Stimulated activated CD8-positive, alpha-beta memory T cell treated with anti-CD3 and anti-CD28 coated beads, Interleukin-7, amount 100 ng/mL, for 24 hours (primary cell): Measurements from ENCODE around the gene CDC14B.
"Not testable (repeated sequence)": the region's sequence is repeated elsewhere in the genome, so short reads cannot be mapped to it uniquely, and the experiment has no call there.

Source experiments
- DNase-seq: peaks from one replicate; pipeline ENCODE4 v3.0.0-alpha.2; 2020; ENCODE audit warnings: low read depth

The CDC14B gene

DNA sequence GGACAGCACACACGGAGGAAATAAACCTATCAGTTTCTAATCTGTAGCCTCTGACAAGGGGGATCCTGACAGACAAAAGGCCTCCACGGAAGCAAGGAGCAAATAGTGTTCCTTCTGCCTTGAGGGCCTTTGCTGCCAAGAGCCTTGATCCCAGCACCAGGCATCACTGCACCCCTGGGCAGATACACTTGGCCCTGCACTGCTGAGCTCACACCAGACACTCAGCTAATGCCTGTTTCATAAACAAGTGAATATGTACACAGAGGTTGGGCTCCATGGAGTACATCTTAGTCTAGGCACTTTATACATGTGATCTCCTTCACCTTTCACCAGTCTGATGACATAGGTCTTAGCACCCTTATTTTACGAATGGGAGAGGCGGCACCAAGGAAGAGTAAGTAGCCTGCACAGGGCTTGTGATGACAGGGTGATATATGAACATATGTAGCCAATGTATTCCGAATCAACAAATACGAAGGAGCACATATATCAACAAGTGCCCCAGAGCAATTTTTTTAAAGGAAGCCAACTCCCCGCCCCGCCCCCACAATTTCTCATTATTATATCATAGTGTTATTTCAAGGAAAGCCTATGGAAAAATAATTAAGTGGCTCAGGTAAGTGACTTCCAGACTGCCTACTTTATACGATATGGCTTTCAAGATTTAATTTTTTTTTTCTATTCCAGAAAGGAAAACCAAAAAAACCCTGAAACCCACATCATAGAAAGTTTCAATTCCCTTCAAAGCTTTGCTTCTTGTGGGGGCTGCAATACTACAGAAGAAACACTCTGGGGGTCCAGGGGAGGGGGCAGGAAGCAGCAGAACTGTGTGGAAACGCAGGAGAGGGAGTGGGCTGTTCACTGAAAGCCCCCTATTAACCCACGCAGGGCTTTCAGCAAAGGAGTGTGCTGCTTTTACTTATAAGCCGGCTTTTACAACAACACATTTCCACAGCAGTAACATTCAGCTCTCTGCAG lies 32.0 kb downstream of the CDC14B start:
- no peak for DNase-seq

DNA sequence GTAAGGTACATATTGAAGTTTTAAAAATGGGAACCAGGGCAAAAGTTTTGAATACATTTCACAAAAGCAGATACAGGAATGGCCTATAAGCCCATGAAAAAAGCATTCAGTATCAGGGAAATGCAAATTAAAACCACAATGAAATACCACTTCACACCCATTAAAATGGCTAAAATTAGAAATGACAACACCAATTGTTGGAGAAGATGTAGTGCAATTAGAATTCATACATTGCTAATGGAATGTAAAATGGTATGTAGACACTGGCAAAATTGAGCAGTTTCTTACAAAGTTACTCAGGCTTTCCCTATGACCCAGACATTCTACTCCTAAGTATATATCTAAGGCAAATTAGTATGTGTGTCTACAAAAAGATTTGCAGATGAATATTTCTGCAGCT lies 34.2 kb downstream of the CDC14B start:
- no peak for DNase-seq

DNA sequence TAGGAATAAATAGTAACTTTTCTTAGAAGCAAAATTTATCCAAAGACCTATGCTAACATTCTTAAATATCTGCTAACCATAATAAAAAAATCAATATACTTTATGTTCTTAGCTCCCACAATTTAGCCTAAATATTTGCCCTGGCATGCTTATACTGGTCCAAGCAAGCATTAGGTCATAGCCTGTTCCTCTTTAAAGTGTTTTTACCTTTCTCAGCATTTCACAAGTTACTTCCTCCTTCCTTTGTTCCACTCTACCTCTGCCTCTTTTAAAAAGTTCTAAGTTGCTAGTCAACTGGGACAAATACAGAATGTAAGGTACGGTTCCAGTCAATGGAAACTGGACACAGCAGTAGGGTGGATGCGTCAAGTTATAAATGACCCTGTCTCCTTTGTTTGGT lies 37.4 kb downstream of the CDC14B start:
- DNase-seq = not testable (repeated sequence)

DNA sequence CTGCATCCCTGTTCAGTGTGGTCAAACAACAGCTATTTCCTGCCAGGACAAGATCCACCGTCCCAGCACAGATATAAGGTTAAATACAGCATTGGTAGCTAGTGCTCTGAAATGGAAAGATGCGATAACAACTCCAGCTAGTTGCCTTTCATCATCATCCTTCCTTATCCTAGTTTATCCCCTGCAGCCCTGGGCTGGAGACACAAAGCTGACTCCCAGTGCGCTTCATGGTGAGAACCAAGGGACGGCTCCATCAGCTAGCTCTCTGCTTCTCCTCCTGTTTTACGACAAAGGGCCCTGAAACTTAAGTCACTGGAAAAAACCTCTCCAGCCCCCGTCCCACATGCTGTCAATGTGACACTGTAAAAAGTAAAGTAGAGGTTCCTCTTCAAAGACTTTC lies 37.9 kb downstream of the CDC14B start:
- no peak for DNase-seq

DNA sequence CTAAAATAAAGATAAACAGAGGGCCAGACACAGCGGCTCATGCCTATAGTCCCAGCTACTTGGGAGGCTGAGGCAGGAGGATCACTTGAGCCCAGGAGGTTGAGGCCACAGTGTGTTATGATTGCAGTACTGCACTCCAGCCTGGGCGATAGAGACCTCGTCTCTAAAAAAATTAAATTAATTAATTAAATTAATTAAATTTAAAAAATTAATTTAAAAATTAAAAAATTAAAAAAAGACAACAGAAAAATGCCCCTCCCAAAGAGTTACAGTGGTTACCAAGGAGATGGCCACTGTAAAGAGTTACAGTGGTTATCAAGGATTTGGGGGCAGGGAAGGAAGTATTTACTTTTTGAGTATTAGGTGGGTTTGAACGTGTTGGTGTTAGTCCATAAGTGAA lies 38.3 kb downstream of the CDC14B start:
- no peak for DNase-seq

DNA sequence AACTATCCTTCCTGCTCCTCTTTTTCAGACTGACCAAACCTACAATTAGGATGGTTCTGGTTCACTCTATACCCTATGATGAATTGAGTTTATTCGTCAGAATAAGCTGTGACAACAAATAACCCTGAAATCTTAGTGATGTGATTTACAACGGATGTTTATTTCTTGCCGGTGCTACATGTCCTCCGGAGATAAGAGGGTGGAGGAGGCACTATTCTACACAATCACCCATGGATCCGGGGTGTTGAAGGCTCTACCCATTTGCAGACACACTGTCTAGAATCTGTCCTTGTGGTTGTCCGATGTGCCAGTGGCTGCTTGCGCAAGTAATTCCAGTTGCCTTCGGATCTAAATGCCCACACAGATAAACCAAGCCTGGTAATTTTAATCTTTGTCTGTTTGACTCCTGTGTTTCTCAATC lies 44.7 kb downstream of the CDC14B start:
- DNase-seq = no peak

DNA sequence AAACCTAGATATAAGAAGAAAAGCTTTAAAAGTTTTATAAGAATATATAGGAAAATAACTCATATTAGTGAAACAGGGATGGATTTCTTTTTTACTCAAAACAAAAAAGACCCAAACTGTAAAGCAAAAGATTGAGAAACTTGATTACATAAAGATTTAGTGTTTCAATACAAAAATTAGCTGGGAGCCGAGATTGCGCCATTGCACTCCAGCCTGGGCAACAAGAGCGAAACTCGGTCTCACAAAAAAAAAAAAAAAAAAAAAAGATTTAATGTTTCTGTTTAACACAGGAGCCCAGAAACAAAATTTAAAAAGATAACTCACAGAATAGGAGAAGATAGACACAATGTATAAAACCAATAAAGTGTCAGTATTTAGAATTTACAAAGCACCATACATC lies 45.2 kb downstream of the CDC14B start:
- no peak for DNase-seq

DNA sequence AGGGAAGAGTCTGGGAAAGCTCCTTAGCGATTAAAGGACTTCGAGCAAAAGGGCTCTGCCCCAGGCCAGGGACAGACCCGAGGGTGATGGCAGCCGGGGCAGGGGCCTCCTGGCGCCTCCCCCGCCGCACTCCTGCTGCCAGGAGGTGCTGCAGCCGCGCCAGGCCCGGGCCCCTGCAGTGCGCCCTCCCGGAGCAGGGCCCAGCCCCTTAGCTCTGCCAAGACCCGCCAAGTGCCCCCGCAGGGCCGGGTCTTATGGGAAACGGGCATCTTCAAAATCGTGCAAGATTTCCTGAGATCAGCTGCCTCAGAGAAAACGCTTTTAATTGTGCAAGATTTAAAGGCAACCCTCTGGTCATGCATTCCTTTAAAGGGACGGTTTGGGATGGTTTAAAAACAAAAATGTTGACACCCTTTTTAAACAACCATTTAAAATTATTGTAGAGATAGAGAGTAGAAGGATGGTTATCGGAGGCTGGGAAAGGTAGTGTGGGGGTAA lies 52.4 kb downstream of the CDC14B start:
- DNase-seq = no peak

DNA sequence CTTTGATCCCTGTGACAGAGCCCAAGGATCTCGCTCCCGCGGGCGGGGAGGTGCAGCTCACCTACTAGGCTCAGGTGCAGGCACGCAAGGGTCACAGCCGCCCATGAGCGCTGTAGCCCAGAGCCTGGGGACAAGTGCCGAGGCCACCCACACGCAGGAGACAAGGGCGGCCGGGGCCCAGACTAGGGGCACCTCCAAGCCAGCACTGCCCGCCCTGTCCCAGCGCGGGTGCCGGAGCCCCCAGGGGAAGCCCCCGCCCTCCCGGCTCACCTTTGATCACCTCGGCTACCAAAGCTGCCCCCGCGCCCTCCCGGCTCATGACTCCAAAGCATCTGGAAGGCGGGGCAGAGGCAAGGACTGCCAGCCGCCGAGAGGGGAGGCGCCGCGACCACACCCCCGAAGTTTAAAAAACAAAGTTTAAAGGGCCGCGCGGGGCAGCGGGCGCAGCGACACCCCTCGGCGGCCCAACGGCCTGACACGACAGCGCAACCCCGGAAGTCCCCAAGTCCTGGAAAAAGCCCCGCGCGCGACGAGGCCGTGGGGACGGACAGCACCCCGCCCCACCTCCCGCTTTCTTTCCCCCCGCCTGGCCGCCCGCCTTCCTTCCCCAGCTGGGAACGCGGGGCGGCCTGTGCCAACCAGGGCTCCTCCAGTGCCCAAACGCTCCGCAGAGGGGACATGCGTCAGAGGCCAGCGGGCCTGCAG lies 53.0 kb downstream of the CDC14B start:
- peak; percentile 49 for DNase-seq

DNA sequence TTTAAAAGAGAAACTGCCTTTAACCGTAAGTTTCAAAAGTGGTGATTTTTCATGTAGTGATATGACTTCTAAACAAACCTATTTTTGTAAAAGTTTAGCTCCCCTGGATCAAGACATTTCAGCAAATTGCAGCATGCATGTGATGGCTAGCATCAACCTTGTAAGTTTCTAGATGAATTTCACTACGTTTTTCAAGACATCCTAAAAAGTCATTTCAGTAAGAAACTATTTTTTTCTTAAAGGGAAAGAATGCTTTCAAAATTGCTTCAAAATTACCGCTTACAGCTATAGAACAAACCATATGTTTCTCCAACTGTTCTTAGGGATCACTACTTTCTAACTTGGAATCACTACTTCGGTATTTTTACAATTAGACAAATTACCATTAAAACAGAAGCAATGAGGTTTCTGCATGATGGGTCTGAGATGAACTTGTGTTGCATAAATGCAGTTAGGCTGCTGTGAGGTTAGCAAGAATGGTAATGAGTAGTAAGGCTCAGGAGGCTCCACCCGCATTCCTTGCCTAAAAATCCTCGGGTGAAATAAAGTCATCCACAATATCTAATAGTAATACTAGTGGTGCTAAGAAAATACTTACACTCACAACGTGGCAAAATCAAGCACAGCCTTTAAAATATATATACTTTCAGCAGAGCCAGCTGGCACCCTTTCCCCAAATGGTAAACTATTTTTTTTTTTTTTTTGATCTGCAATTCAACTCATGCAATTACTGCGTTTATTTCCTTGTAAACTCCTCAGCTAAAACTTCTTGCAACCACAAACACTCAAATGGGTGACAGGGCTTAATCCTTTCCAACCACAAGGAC lies 53.8 kb downstream of the CDC14B start:
- DNase-seq = no peak

DNA sequence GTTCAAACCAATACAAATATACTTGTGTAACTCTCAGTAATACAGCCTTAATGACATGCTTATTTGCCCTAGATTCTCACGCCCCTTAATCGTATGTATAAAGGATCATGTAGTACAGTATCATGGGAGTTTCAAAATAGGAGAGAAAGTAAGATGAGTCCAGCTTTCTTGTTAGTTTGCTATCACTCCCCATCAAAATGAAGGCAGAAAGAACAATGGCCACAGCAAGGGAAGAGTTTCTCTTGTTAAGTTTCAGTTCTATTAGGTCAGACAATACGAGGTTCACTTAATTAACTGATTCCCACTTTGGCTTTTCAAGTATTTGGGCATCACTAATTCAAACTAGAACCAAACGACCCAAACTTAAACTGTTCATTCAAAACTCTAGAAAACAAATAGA lies 55.4 kb downstream of the CDC14B start:
- no peak for DNase-seq

DNA sequence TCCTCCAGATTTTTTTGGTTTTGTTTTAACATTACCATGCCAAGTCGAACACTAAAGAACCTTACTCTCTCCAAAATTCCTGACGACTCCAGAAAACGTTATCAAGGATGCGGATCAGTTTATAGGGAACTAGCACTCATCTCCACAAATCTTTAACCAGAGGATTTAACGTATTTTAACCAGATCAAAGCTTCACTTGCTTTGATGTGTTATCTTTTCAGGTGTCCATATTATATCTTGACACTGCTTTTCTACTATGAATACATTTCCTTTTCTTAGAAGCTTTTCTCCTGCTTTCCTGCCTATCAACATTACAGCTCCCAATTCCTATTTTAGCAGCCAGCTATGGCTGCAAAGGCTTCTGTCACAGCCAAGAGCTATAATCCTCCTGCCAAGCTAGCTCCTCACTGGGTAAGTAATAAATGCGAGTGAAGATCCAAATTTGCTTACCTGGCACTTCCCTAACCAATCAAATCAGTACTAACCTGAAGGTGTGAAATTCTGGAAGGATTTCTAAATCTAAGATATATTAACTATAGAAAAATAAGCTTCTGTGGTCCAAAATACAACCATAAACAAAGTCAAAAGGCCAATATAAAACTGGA lies 60.2 kb downstream of the CDC14B start:
- DNase-seq = no peak

DNA sequence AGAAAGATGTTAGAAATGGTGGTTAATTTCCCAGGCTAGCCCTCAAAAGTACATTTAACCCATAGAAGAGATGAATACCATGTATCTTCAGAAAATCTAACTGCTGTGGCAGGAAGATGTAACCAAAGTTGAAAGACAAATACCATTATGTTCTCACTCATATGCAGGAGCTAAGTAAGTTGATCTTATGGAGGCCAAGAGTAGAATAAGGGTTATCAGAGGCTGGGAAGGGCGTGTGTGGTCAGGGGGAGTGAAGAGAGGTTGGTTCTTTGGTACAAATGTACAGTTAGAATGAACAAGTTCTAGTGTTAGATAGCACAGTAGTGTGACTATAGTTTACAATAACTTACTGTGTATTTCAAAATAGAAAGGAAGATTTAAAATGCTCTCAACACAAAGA lies 61.7 kb downstream of the CDC14B start:
- no peak for DNase-seq

DNA sequence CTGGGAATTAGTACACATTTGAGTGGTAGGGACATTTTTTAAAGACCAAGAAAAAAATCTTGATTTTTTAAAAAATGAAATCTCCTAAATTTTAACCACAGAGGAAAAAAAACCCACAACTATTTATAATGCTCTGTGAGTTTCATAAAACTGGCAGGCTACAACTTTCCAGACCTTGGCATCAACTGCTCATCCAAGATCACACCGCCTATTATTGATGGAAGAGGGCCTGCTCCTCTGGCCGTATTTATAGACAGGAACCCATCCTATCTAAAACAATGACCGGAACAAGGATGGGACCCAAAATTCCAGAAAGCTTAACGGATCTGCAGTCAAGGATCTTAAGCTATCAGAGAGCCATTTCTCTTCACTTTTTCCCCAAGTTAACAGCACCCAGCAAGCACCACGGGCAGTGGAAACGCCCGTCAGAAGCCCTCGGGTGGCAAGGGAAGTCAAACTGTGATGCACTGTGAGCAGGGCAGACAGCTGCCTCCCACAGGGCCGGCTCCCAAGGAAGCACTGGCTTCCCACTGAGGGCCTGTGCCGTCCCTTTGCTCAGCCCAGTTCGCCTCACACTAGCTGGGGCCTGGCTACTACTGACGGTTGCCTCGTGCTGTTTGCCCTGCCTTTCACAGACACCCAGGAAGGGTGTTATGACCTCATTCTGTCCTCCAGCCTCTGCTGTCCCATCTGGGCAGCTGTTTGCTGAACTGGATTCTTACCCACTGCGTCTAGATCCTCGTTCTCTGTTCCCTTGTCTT lies 62.8 kb downstream of the CDC14B start:
- DNase-seq = no peak

DNA sequence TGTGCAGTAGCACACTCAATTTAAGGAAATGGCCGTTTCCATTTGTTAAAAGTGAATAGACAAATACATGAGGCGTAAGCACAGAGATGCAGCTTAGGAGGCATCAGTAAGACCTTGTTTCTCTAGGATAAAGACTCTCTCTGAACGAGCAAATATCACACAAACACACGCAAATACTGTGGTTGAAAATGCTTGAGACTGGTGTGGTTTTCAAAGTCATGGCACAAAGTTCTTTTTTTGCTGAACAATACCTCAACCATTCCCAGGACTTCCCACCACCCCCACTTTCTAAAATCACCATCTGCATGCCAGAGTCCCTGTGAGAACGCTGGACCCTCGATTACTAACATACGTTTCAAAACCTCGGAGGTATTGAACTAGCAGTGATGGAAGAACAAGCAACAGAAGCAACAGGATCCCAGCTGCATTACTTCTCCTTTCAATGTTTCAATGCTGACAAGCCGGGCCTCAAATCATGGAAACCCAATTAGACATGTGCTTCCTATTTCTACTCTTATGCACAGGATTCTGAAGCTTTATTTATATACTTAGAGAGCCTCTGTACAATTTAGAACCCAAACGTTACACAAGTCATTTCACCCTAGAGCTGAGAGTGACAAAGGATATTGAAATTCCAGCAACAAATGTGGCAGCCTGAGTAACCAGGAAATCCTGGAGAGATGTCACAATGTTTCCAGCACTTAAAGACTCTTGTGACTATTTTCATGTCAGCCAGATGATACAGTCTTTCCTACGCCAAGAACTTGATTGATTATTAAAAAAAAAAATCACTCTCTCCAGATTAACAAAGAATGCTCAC lies 63.9 kb downstream of the CDC14B start:
- no peak for DNase-seq

DNA sequence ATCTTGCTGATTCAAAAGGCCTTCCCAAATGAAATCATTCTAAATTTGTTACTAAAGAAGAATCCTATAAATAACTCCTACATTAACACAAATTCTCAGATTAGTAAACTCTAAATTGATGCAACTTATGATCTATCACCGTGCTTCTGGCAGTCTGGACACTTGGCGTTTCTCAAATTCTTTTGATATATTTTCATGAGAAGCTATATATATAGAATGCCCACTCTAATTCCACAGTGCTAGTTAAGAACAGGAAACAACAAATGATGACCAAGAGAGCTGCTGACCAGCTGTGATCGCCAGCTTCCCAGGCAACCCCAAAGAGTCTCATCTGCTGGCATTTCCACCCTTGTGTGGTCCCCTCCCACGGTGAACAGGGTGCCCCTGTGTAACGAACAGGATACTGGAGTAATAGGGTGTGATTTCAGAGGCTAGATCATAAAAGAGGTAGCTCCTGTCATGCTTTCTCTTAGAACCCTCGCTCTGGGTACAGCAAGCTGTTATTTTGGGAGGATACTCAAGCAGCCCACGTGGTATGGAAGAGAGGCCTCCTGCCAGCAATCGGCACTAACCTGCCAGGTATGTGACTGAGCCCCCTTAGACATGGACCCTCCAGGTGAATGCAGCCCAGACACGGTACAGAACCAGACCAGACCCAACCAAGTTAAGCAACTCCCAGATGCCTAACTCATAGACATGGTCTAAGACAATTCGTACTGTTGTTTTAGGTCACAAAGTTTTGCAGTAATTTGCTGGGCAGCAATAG lies 64.7 kb downstream of the CDC14B start:
- DNase-seq = no peak

DNA sequence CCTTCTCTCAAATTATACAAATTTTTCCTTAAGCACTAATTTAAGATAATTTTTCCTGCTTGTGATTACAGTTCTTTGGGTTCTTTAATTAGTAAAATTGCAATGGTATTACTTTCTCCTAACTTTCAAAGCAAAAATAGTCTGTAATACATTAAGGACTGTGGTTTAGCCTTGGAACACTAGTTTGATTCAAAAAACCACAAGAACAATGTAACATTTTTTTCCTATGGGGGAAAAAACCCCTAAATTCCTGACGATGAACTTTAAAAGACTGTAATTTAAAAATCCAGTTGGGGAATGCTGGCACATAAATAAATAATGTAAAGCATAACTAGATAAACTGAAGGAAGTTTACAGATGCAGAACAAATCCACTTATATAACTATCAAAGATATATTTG lies 65.3 kb downstream of the CDC14B start:
- DNase-seq = no peak

DNA sequence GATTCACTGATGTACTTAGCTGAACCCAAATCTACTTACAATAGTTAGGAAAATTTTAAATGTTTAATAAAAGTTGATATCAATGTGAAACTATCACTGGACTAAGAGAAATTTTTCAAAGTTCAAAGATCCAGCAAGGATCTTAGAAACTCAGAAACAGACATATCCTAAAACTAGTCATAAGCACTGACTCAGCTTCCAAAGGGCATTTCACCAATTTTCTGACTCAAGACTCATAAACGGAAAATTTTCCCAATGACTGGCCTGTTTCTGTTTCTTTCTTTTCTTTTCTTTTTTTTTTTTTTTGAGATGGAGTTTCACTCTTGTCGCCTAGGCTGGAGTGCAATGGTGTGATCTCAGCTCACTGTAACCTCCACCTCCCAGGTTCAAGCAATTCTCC lies 66.6 kb downstream of the CDC14B start:
- no peak for DNase-seq

DNA sequence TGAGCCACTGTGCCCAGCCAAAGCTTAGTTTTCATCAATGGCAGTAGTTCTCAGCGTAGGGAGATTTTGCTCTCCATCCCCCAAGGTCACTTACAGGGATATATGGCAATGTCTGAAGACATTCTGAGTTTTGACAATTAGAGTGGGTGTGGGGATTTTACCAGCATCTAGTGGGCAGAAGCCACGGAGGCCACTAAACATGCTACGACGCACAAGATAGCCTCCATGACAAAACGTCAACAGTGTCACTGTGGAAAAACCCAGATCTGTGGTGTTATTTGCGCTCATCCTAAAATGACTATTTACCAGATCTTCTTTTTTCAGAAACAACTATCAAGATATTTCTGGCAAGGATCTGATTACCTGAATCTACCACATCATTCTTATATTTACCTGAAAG lies 68.2 kb downstream of the CDC14B start:
- DNase-seq = no peak
